Osteocyte (in vitro differentiated cells): ENCODE measurements around the gene TMEM176B. TPM values are rescaled to one million over a fixed set of nuclear protein-coding genes. Genes with fewer than 3 reads are reported as not detected.

ENCODE experiments used
- DNase-seq: peaks from one replicate; pipeline ENCODE4 v3.0.0; 2021; ENCODE audit warnings: mixed read lengths; ENCODE audit not compliant: unreplicated experiment; ENCODE audit errors: extremely low spot score
- H3K27ac Mint-ChIP-seq: one replicate; pipeline ENCODE4 v1.8.0; 2021; ENCODE audit warnings: mild to moderate bottlenecking, mixed read lengths; ENCODE audit not compliant: unreplicated experiment
- H3K27me3 Mint-ChIP-seq: one replicate; pipeline ENCODE4 v1.8.0; 2021; ENCODE audit warnings: mixed read lengths; ENCODE audit not compliant: unreplicated experiment
- H3K36me3 Mint-ChIP-seq: one replicate; pipeline ENCODE4 v1.8.0; 2021; ENCODE audit warnings: mixed read lengths; ENCODE audit not compliant: unreplicated experiment
- H3K4me1 Mint-ChIP-seq: one replicate; pipeline ENCODE4 v1.8.0; 2021; ENCODE audit warnings: mixed read lengths; ENCODE audit not compliant: unreplicated experiment
- H3K4me3 Mint-ChIP-seq: one replicate; pipeline ENCODE4 v1.8.0; 2021; ENCODE audit warnings: mild to moderate bottlenecking, moderate library complexity, mixed read lengths; ENCODE audit not compliant: unreplicated experiment
- H3K9me3 Mint-ChIP-seq: one replicate; pipeline ENCODE4 v1.8.0; 2021; ENCODE audit warnings: mixed read lengths; ENCODE audit not compliant: unreplicated experiment
- CTCF ChIP-seq: fragments of 200-600 bp; sonication (generic); IDR thresholded peaks from 2 replicates; pipeline ENCODE4 v1.5.0; 2021; ENCODE audit warnings: antibody characterized with exemption, mild to moderate bottlenecking, moderate library complexity
- total RNA-seq: library from RNA; stranded (reverse); gene quantifications from 2 replicates; pipeline ENCODE4 v1.2.1, GENCODE V29; 2021

Gene TMEM176B
- total RNA-seq, 1 donor from 2014 or later: not detected

- no peak for TF ChIP-seq CTCF
- Mint-ChIP-seq H3K4me3 (no peak overlapping the region), H3K27ac (no peak overlapping the region), H3K27me3 (peaks cover 4% of the 10 kb centered on the region), H3K9me3 (no peaks in the 10 kb centered on the region), H3K4me1 (no peaks in the 10 kb centered on the region), H3K36me3 (no peaks in the 10 kb centered on the region)
- peak; percentile 80 for DNase-seq
Observed at GRCh38 chr7:150846291-150847115, 46.3 kb upstream of the TMEM176B start.

- TF ChIP-seq CTCF: no peak
- Mint-ChIP-seq H3K4me1 (no peaks in the 10 kb centered on the region), H3K27me3 (peaks cover 4% of the 10 kb centered on the region), H3K27ac (no peak overlapping the region), H3K9me3 (no peaks in the 10 kb centered on the region), H3K4me3 (no peak overlapping the region), H3K36me3 (no peaks in the 10 kb centered on the region)
- DNase-seq: no peak
Observed at GRCh38 chr7:150845421-150845861, 45.3 kb upstream of the TMEM176B start.

GRCh38 chr7:150842716-150843115, 42.6 kb upstream of the TMEM176B start:
- DNase-seq: peak; percentile 57
- Mint-ChIP-seq H3K4me1 (no peaks in the 10 kb centered on the region), H3K27ac (no peak overlapping the region), H3K27me3 (peaks cover 2% of the 10 kb centered on the region), H3K9me3 (no peaks in the 10 kb centered on the region), H3K36me3 (no peaks in the 10 kb centered on the region), H3K4me3 (no peak overlapping the region)
- TF ChIP-seq CTCF: no peak

GRCh38 chr7:150842018-150842417, 41.9 kb upstream of the TMEM176B start:
- H3K4me1 Mint-ChIP-seq: no peaks in the 10 kb centered on the region
- H3K9me3 Mint-ChIP-seq: no peaks in the 10 kb centered on the region
- peak; percentile 68 for DNase-seq
- peaks cover 2% of the 10 kb centered on the region for H3K27me3 Mint-ChIP-seq
- no peak overlapping the region for H3K4me3 Mint-ChIP-seq
- TF ChIP-seq CTCF: no peak
- H3K27ac Mint-ChIP-seq: no peak overlapping the region
- no peaks in the 10 kb centered on the region for H3K36me3 Mint-ChIP-seq

- Mint-ChIP-seq H3K9me3 (no peaks in the 10 kb centered on the region), H3K27me3 (no peaks in the 10 kb centered on the region), H3K4me1 (no peaks in the 10 kb centered on the region), H3K4me3 (no peak overlapping the region), H3K27ac (no peak overlapping the region), H3K36me3 (no peaks in the 10 kb centered on the region)
- TF ChIP-seq CTCF: no peak
- DNase-seq: no peak
Observed at GRCh38 chr7:150838965-150839650, 38.9 kb upstream of the TMEM176B start.
